CD4-positive, alpha-beta T cell treated with Interleukin-2 at 100 ng/mL for 4 hours (primary cell): Measurements from ENCODE around the gene NXPH3.

Experiments
- DNase-seq: peaks from one replicate; pipeline ENCODE4 v3.0.0-alpha.2; 2020; ENCODE audit warnings: low spot score

NXPH3 gene

DNA sequence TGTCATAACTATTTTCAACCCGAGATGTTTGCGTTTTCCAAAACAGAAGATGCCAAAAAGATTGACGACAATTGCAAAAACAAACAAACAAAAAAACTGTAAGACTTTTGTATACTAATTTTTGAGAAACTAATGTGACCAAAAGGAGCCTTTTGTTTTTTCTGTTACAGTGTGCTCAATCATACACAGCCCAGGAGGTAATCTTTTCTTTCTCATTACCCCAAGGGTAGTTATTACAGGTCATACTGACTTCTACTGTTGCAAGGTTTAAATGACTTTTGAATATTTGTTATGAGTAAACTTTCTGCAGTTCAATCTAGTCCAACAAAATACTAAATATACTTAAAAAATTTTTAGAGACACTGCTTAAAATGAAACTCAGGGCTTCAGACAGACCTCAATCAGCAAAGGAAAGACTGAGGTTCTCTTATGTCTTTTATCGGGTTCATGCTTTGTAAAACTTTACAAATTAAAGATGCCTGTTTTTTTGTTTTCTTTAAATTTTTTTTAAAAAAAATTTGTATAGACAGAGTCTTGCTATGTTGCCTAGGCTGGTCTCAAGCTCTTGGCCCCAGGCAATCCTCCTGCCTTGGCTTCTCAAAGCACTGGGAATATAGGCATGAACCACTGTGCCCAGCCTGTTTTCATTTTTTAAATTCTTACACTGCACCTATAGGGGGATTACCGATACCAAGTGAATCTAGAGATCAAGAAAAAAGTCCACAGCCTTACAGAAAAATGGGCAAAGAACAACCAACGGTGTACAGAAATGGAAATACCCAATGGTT, 54.6 kb downstream of the NXPH3 start:
- DNase-seq: no peak

DNA sequence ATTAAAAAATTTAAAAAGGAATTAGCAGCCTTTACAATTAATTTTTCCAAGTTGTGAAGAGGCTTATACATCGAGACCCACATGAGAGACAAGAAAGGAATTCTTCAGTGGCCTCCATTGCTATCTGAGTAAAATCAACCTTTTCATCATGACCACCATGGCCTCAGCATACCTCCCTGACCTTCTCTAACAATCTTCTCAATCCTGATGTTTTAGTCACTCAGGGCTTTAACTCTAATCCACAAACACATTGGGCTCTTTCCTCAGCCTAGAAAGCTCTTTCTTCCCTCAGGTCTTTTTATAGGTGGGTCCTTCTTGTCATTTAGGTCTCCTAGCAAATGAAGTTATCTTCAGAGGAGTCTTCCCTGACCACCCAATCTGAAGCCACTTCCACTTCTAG, 55.8 kb downstream of the NXPH3 start:
- DNase-seq: no peak
